Measurements from ENCODE around the gene GATD1. TPM values are rescaled to one million over a fixed set of nuclear protein-coding genes. Genes with fewer than 3 reads are reported as not detected.
"Not testable (repeated sequence)": the region's sequence is repeated elsewhere in the genome, so short reads cannot be mapped to it uniquely, and the experiment has no call there.

The GATD1 gene
- total RNA-seq, 2 donors from 2014 or later = 39.9 to 84.9 TPM

DNA sequence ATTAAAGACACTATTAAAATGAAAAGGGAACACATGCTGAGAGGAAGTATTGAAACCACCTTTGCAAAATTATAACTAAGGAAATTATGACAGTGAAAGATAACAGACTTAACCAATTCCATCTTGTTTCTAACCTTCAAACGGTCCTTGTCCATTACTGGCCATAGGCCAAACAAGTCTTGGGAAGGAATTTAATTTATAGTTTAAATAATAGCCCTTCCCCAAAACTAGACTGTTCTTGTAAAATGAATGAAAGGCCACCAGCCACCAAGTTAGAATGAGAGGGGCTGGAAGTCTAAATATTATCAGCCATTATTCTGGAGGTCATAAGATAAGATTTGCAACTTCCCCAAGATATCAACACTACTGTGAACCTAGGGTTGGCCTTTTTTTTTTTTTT is 31.9 kb downstream of the GATD1 start:
- no peak for DNase-seq
- H3K9me3 ChIP-seq = no peaks in the 10 kb centered on the region
- no peak overlapping the region for H3K4me3 ChIP-seq
- peaks cover 19% of the 10 kb centered on the region for H3K4me1 ChIP-seq
- TF ChIP-seq, protein P1, sequence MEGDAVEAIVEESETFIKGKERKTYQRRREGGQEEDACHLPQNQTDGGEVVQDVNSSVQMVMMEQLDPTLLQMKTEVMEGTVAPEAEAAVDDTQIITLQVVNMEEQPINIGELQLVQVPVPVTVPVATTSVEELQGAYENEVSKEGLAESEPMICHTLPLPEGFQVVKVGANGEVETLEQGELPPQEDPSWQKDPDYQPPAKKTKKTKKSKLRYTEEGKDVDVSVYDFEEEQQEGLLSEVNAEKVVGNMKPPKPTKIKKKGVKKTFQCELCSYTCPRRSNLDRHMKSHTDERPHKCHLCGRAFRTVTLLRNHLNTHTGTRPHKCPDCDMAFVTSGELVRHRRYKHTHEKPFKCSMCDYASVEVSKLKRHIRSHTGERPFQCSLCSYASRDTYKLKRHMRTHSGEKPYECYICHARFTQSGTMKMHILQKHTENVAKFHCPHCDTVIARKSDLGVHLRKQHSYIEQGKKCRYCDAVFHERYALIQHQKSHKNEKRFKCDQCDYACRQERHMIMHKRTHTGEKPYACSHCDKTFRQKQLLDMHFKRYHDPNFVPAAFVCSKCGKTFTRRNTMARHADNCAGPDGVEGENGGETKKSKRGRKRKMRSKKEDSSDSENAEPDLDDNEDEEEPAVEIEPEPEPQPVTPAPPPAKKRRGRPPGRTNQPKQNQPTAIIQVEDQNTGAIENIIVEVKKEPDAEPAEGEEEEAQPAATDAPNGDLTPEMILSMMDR (IDR thresholded peaks at IDR 0.05) = no peak
- H3K36me3 ChIP-seq = no peaks in the 10 kb centered on the region
- H3K27me3 ChIP-seq = no peaks in the 10 kb centered on the region
- no peak overlapping the region for H3K27ac ChIP-seq
- H3K9ac ChIP-seq (ENCODE audit: low read depth in 2 of 2, low read length in 2 of 2) = no peak overlapping the region
- intact Hi-C loops (cut with DNase I) = no loop called here

DNA sequence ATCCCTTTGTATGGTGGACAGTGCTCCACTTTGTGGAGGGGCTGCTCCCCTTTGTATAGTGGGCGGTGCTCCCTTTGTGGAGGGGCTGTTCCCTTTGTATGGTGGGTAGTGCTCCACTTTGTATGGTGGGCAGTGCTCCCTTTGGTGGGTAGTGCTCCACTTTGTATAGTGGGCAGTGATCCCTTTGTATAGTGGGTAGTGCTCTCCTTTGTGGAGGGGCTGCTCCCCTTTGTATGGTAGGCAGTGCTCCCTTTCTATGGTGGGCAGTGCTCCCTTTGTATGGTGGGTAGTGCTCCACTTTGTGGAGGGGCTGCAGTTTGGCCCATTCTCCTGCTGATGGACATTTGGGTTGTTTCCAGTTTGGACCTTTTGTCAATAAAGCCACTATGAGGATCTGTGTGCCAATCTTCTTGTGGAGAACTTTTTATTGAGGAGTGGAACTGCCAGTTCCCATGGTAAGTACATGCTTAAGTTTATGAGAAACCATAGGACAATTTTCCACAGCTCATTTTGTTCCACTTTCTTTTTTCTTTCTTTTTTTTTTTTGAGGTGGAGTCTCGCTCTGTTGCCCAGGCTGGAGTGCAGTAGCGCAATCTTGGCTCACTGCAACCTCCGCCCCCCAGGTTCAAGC is 34.6 kb downstream of the GATD1 start:
- H3K27ac ChIP-seq = no peak overlapping the region
- TF ChIP-seq, protein P1 (IDR thresholded peaks at IDR 0.05) = no peak
- H3K4me3 ChIP-seq = no peak overlapping the region
- no peaks in the 10 kb centered on the region for H3K9me3 ChIP-seq
- intact Hi-C loops (cut with DNase I) = no loop called here
- DNase-seq = no peak
- no peaks in the 10 kb centered on the region for H3K27me3 ChIP-seq
- no peaks in the 10 kb centered on the region for H3K36me3 ChIP-seq
- no peak overlapping the region for H3K9ac ChIP-seq (ENCODE audit: low read depth in 2 of 2, low read length in 2 of 2)
- H3K4me1 ChIP-seq = no peaks in the 10 kb centered on the region

DNA sequence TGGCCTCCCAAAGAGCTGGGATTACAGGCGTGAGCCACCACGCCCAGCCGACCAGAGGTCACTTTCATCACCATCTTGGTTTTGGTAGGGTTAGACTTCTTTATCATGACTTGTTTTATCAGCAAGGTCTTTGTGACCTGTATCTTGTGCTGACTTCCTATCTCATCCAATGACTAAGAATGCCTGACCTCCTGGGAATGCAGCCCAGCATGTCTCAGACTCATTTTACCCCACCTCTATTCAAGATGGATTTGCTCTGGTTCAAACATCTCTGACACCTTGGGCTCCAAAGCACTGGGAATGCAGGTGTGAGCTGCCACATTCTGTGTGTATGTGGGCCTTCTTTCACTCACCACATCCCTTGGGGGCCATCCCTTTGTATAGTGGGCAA is 35.1 kb downstream of the GATD1 start:
- Histone ChIP-seq H3K27ac (no peak overlapping the region), H3K9me3 (no peaks in the 10 kb centered on the region), H3K9ac (ENCODE audit: low read depth in 2 of 2, low read length in 2 of 2) (no peak overlapping the region), H3K4me3 (no peak overlapping the region), H3K27me3 (no peaks in the 10 kb centered on the region), H3K4me1 (no peaks in the 10 kb centered on the region), H3K36me3 (no peaks in the 10 kb centered on the region)
- intact Hi-C loops (cut with DNase I) = no loop called here
- no peak for DNase-seq
- TF ChIP-seq, protein P1 (IDR thresholded peaks at IDR 0.05) = no peak

DNA sequence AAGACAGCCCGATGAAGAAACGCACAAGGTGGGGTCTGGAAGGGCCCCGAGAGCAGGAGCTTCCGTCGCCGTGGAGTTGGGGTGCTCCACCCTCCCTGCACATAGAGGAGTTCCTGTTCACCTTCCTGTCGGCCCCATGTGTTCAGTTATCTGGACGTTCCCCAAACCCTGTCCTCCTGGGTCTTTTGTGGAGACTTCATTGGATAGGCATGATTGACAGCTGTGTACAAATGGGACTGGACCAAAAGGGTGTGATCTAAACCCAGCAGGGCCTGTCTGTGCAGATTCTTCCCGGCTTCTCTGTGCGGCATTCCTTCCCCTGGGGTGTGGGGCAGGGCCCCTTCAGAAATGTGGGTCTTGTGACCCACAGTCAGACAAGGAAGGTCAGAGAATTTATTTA is 39.4 kb downstream of the GATD1 start:
- H3K36me3 ChIP-seq; H3K4me1 ChIP-seq; H3K27me3 ChIP-seq; DNase-seq; H3K27ac ChIP-seq; H3K4me3 ChIP-seq; intact Hi-C loops (cut with DNase I); H3K9ac ChIP-seq (ENCODE audit: low read depth in 2 of 2, low read length in 2 of 2); H3K9me3 ChIP-seq: not testable (repeated sequence)

DNA sequence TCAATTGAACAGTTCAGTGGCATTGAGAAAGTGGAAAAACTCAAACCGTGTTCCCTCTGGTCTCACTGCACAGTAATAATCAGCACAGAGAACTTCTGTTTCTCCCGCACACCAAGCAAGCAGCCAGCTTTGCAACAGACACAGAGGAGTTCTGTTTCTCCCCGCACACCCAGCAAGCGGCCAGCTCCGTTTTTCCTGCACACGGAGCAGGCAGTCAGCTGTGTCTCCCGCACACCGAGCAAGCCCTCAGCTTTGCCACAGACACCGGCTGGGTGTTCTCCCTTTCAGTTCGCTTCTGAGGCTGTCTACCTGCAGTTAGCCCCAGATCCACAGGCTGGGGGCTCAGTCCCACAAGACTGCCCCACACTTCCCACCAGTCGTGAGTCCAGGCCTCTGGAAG is 39.9 kb downstream of the GATD1 start:
- Histone ChIP-seq H3K27ac (no peak overlapping the region), H3K9ac (ENCODE audit: low read depth in 2 of 2, low read length in 2 of 2) (no peak overlapping the region), H3K4me1 (no peaks in the 10 kb centered on the region), H3K4me3 (no peak overlapping the region), H3K9me3 (no peaks in the 10 kb centered on the region), H3K27me3 (no peaks in the 10 kb centered on the region), H3K36me3 (no peaks in the 10 kb centered on the region)
- TF ChIP-seq, protein P1 (IDR thresholded peaks at IDR 0.05) = no peak
- intact Hi-C loops (cut with DNase I) = no loop called here
- DNase-seq = no peak

DNA sequence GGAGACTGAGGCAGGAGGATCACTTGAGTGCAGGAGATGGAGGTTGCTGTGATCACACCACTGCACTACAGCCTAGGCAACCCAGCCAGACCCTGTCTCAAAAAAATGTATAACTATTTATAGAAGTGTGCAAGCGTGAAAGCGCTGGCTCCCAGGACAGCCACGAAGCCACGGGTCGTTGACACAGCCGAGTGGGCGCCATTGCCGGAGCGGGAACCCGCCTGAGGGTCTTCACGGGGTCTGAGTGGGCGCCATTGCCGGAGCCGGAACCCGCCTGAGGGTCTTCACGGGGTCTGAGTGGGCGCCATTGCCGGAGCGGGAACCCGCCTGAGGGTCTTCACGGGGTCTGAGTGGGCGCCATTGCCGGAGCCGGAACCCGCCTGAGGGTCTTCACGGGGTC is 42.7 kb downstream of the GATD1 start:
- DNase-seq; H3K4me1 ChIP-seq; H3K27ac ChIP-seq; intact Hi-C loops (cut with DNase I); H3K36me3 ChIP-seq; H3K4me3 ChIP-seq; H3K9ac ChIP-seq (ENCODE audit: low read depth in 2 of 2, low read length in 2 of 2); H3K27me3 ChIP-seq; H3K9me3 ChIP-seq: not testable (repeated sequence)

Data from colonic mucosa (tissue), 4 donors.